ENCODE results near the gene ABR. TPM values are rescaled to one million over a fixed set of nuclear protein-coding genes. Genes with fewer than 3 reads are reported as not detected.

Gene ABR
- total and polyA plus RNA-seq, 2 of the 8 experiments (the other 6 are each of a cell fraction or from before 2014, with no cell fraction given): 44.8 to 47.2 TPM

- TF ChIP-seq, protein P1, sequence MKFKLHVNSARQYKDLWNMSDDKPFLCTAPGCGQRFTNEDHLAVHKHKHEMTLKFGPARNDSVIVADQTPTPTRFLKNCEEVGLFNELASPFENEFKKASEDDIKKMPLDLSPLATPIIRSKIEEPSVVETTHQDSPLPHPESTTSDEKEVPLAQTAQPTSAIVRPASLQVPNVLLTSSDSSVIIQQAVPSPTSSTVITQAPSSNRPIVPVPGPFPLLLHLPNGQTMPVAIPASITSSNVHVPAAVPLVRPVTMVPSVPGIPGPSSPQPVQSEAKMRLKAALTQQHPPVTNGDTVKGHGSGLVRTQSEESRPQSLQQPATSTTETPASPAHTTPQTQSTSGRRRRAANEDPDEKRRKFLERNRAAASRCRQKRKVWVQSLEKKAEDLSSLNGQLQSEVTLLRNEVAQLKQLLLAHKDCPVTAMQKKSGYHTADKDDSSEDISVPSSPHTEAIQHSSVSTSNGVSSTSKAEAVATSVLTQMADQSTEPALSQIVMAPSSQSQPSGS (IDR thresholded peaks at IDR 0.05; ENCODE audit: low read length): no peak
- TF ChIP-seq NRF1 (IDR thresholded peaks at IDR 0.05; ENCODE audit: low read depth, low read length) (no peak), RXRA (IDR thresholded peaks at IDR 0.05; ENCODE audit: insufficient read depth, low read depth, low read length) (no peak), CBX8 (IDR thresholded peaks at IDR 0.05; ENCODE audit: borderline replicate concordance, low read depth, low read length) (no peak), SIRT6 (IDR thresholded peaks at IDR 0.05; ENCODE audit: low read length) (no peak)
Measured at GRCh38 chr17:1078831-1079561, 100.8 kb downstream of the ABR start (continued).
